Measurements from ENCODE around the gene GPR157.

- TF ChIP-seq, protein P1, sequence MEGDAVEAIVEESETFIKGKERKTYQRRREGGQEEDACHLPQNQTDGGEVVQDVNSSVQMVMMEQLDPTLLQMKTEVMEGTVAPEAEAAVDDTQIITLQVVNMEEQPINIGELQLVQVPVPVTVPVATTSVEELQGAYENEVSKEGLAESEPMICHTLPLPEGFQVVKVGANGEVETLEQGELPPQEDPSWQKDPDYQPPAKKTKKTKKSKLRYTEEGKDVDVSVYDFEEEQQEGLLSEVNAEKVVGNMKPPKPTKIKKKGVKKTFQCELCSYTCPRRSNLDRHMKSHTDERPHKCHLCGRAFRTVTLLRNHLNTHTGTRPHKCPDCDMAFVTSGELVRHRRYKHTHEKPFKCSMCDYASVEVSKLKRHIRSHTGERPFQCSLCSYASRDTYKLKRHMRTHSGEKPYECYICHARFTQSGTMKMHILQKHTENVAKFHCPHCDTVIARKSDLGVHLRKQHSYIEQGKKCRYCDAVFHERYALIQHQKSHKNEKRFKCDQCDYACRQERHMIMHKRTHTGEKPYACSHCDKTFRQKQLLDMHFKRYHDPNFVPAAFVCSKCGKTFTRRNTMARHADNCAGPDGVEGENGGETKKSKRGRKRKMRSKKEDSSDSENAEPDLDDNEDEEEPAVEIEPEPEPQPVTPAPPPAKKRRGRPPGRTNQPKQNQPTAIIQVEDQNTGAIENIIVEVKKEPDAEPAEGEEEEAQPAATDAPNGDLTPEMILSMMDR (IDR thresholded peaks at IDR 0.05): no peak
- no peak for TF ChIP-seq POLR2A (IDR thresholded peaks at IDR 0.05)
Observed at GRCh38 chr1:9149837-9150581, 21.1 kb upstream of the GPR157 start.
